ENCODE data around the gene SRPK3.

- TF ChIP-seq CTCF (IDR thresholded peaks at IDR 0.05) (no peak), POLR2A (IDR thresholded peaks at IDR 0.05; ENCODE audit: low read length) (no peak), RCOR1 (IDR thresholded peaks at IDR 0.05; ENCODE audit: low read depth, low read length) (no peak), RAD21 (conservative IDR thresholded peaks at IDR 0.05 in 1 of 2, IDR thresholded peaks at IDR 0.05 in 1 of 2) (no peak), SMC3 (IDR thresholded peaks at IDR 0.05) (no peak), SREBF2 (IDR thresholded peaks at IDR 0.05) (no peak), RFX5 (IDR thresholded peaks at IDR 0.05) (no peak)
Measured at GRCh38 chrX:153762626-153763173, 18.1 kb upstream of the SRPK3 start.
